HEK293 (cell line): ENCODE results near the gene IRF8.

ENCODE experiments used
- AEBP2 ChIP-seq: fragments of 450-650 bp; formaldehyde crosslinking; IDR thresholded peaks from 2 replicates; pipeline ENCODE4 v1.5.1; 2016; ENCODE audit warnings: missing biosample characterization, missing genetic modification characterization, borderline replicate concordance
- CTCF ChIP-seq: fragments of 450-650 bp; formaldehyde crosslinking; IDR thresholded peaks from 2 replicates; pipeline ENCODE4 v1.5.1; 2016; ENCODE audit warnings: missing biosample characterization, missing genetic modification characterization
- PRDM1 ChIP-seq: fragments of 450-650 bp; formaldehyde crosslinking; IDR thresholded peaks from 2 replicates; pipeline ENCODE4; 2016; ENCODE audit warnings: missing biosample characterization, missing genetic modification characterization
- REST ChIP-seq: fragments of 450-650 bp; formaldehyde crosslinking; IDR thresholded peaks from 2 replicates; pipeline ENCODE4 v1.5.1; 2016; ENCODE audit warnings: missing biosample characterization, missing genetic modification characterization
- TCF7L2 ChIP-seq: IDR thresholded peaks from 2 replicates; pipeline ENCODE4 v1.6.1; 2011; ENCODE audit warnings: low read depth, mild to moderate bottlenecking, inconsistent platforms, low read length, moderate library complexity, borderline replicate concordance
- ZNF311 ChIP-seq: fragments of 450-650 bp; formaldehyde crosslinking; IDR thresholded peaks from 2 replicates; pipeline ENCODE4 v1.5.1; 2017; ENCODE audit warnings: missing biosample characterization, missing genetic modification characterization, borderline replicate concordance
- ZNF473 ChIP-seq: fragments of 450-650 bp; formaldehyde crosslinking; IDR thresholded peaks from 2 replicates; pipeline ENCODE4 v1.5.1; 2017; ENCODE audit warnings: missing biosample characterization, missing genetic modification characterization
- ZNF530 ChIP-seq: fragments of 450-650 bp; formaldehyde crosslinking; IDR thresholded peaks from 2 replicates; pipeline ENCODE4 v1.5.1; 2016; ENCODE audit warnings: low read depth, missing biosample characterization, missing genetic modification characterization
- ZNF596 ChIP-seq: fragments of 450-650 bp; IDR thresholded peaks from 2 replicates; pipeline ENCODE4 v1.5.0; 2018; ENCODE audit warnings: missing biosample characterization, mild to moderate bottlenecking, missing genetic modification characterization, moderate library complexity
- ZSCAN18 ChIP-seq: fragments of 450-650 bp; formaldehyde crosslinking; IDR thresholded peaks from 2 replicates; pipeline ENCODE4 v1.5.1; 2016; ENCODE audit warnings: missing biosample characterization, missing genetic modification characterization
- TF ChIP-seq, protein P1 (sequence below): fragments of 450-650 bp; formaldehyde crosslinking; conservative IDR thresholded peaks from 2 replicates; pipeline ENCODE4 v1.5.1; 2016; ENCODE audit warnings: low read depth, missing biosample characterization, missing genetic modification characterization

GRCh38 chr16:85908889-85909589 lies 10.1 kb downstream of the IRF8 start:
- TF ChIP-seq ZNF311 (tag by site-specific recombination) (no peak), CTCF (tag by site-specific recombination) (no peak), ZNF473 (tag by site-specific recombination) (no peak), AEBP2 (tag by site-specific recombination) (no peak), TCF7L2 (no peak), PRDM1 (no peak), REST (tag by site-specific recombination) (no peak), ZNF596 (tag by site-specific recombination) (no peak), ZNF530 (no peak), ZSCAN18 (tag by site-specific recombination) (no peak)
- TF ChIP-seq, protein P1, sequence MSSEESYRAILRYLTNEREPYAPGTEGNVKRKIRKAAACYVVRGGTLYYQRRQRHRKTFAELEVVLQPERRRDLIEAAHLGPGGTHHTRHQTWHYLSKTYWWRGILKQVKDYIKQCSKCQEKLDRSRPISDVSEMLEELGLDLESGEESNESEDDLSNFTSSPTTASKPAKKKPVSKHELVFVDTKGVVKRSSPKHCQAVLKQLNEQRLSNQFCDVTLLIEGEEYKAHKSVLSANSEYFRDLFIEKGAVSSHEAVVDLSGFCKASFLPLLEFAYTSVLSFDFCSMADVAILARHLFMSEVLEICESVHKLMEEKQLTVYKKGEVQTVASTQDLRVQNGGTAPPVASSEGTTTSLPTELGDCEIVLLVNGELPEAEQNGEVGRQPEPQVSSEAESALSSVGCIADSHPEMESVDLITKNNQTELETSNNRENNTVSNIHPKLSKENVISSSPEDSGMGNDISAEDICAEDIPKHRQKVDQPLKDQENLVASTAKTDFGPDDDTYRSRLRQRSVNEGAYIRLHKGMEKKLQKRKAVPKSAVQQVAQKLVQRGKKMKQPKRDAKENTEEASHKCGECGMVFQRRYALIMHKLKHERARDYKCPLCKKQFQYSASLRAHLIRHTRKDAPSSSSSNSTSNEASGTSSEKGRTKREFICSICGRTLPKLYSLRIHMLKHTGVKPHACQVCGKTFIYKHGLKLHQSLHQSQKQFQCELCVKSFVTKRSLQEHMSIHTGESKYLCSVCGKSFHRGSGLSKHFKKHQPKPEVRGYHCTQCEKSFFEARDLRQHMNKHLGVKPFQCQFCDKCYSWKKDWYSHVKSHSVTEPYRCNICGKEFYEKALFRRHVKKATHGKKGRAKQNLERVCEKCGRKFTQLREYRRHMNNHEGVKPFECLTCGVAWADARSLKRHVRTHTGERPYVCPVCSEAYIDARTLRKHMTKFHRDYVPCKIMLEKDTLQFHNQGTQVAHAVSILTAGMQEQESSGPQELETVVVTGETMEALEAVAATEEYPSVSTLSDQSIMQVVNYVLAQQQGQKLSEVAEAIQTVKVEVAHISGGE (tag by site-specific recombination), result no peak
